Measurements from ENCODE around the gene SLC25A40.

SLC25A40 gene

DNA sequence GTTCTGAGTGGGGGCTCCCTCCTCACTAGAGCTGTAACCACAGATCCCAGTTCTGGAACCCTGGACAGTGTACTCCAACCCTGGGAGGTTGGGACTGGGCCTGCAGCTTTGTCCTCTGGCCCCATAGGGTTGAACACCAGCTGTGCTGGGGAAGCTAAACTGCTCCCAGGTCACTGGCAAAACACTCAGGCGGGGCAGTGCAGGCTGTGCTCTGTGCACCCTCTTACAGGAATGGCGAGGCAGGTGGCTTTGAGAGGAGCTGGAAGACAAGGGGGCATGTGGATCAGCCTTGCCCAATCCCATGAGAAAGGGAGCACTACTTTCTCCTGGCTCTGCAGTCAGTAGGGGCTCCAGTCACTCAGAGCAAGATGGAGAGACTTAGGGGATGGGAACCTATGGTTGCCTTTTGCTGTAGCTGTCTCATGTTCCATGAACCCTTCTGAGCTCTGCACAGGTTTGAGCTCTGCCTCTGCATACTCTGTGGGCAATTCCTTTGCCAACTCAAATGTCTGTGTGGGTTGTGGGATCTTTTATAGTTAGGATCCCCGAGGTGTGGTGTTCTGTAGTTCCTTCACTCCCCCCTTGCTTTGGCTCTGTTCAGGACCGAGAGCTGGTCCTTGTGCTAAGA is 90.7 kb downstream of the SLC25A40 start:
- FAIRE-seq = peak; percentile 62

DNA sequence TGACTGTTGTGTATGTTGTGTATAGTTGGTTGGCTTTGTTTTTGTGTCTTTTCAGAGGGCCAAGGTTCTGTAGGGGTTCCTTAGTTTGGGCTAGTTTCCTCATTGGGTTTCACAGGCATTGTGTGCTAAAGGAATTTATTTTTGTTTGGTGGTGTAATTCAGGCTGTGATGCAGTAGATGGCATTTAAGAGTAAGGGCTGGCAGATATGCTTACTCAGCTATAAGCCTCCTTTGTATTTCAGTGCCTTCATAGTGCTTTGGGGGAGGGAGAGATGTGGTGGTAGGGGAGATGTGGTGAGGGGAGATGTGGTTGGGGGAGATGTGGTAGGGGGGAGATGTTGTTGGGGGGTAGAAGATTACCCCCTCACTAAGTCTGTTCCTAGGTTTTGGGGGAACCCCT is 91.7 kb downstream of the SLC25A40 start:
- DNase-seq (ENCODE audit: low spot score) = no peak
- no peak for FAIRE-seq

More for the DNA sequence above, 90.7 kb downstream of the SLC25A40 start:
- no peak for DNase-seq (ENCODE audit: low spot score)

All from urothelium cell line (cell line).